HepG2 (cell line): ENCODE data around the gene KANK3. TPM values are rescaled to one million over a fixed set of nuclear protein-coding genes. Genes with fewer than 3 reads are reported as not detected.

Experiments used
- AKAP8 ChIP-seq: sonication (generic); formaldehyde crosslinking; IDR thresholded peaks from 2 replicates; pipeline ENCODE4 v1.5.1; 2020; ENCODE audit warnings: mild to moderate bottlenecking, missing genetic modification reagents
- BRD4 ChIP-seq: sonication (generic); formaldehyde crosslinking; IDR thresholded peaks from 2 replicates; pipeline ENCODE4 v1.4.0; 2020; ENCODE audit warnings: missing genetic modification reagents
- ERF ChIP-seq: IDR thresholded peaks from 2 replicates; pipeline ENCODE4 v1.6.1; 2018; ENCODE audit warnings: missing biosample characterization, missing genetic modification reagents
- FOSL2 ChIP-seq: sonication (generic); formaldehyde crosslinking; IDR thresholded peaks from 2 replicates; pipeline ENCODE4 v1.4.0; 2020; ENCODE audit warnings: missing genetic modification reagents
- HNF4G ChIP-seq, 2 experiments: sonication (generic) in 1 of 2; formaldehyde crosslinking in 1 of 2; IDR thresholded peaks; 2 replicates each; pipeline versions ENCODE4 v1.4.0 to v1.6.1; 2011 to 2020; ENCODE audit warnings: borderline replicate concordance in 2 of 2, low read depth in 2 of 2, mild to moderate bottlenecking in 2 of 2, low read length in 1 of 2, missing genetic modification reagents in 1 of 2, moderate library complexity in 1 of 2
- ISL2 ChIP-seq: sonication (generic); formaldehyde crosslinking; IDR thresholded peaks from 2 replicates; pipeline ENCODE4 v1.5.0; 2020; ENCODE audit warnings: missing genetic modification reagents
- KLF9 ChIP-seq: IDR thresholded peaks from 2 replicates; pipeline ENCODE4 v1.6.1; 2016; ENCODE audit warnings: low read depth
- MXI1 ChIP-seq: IDR thresholded peaks from 3 replicates; pipeline ENCODE4 v1.6.1; 2012; ENCODE audit warnings: low read depth, low read length, inconsistent platforms, borderline replicate concordance
- NR2F6 ChIP-seq, 2 experiments: IDR thresholded peaks; 2 replicates each; pipeline ENCODE4 v1.6.1; 2016; ENCODE audit warnings: antibody characterized with exemption in 1 of 2, mild to moderate bottlenecking in 1 of 2
- NRL ChIP-seq: sonication (generic); formaldehyde crosslinking; IDR thresholded peaks from 2 replicates; pipeline ENCODE4 v1.5.0; 2020; ENCODE audit warnings: missing genetic modification reagents, mild to moderate bottlenecking, moderate library complexity, borderline replicate concordance
- PHF5A ChIP-seq: IDR thresholded peaks from one replicate; pipeline ENCODE4 v1.6.1; 2018; ENCODE audit warnings: low read depth, missing genetic modification reagents; ENCODE audit not compliant: unreplicated experiment
- PTBP1 ChIP-seq: fragments of 200-400 bp; formaldehyde crosslinking; IDR thresholded peaks from 2 replicates; pipeline ENCODE4 v1.6.1; 2018; ENCODE audit warnings: low read length, low read depth; ENCODE audit not compliant: poor library complexity, severe bottlenecking
- SALL1 ChIP-seq: sonication (generic); formaldehyde crosslinking; IDR thresholded peaks from 2 replicates; pipeline ENCODE4 v1.8.0; 2022; ENCODE audit warnings: mild to moderate bottlenecking, missing genetic modification reagents
- TAF1 ChIP-seq: sonication (generic); formaldehyde crosslinking; IDR thresholded peaks from 2 replicates; pipeline ENCODE4 v1.4.0; 2020; ENCODE audit warnings: missing genetic modification reagents
- TOE1 ChIP-seq: sonication (generic); formaldehyde crosslinking; IDR thresholded peaks from 2 replicates; pipeline ENCODE4 v1.4.0; 2020; ENCODE audit warnings: mild to moderate bottlenecking, missing genetic modification reagents
- ZBTB42 ChIP-seq: sonication (generic); formaldehyde crosslinking; IDR thresholded peaks from 2 replicates; pipeline ENCODE4 v1.5.0; 2020; ENCODE audit warnings: mild to moderate bottlenecking, missing genetic modification reagents
- ZFP36L1 ChIP-seq: sonication (generic); formaldehyde crosslinking; IDR thresholded peaks from 2 replicates; pipeline ENCODE4 v1.8.0; 2022; ENCODE audit warnings: mild to moderate bottlenecking, missing genetic modification reagents, moderate library complexity
- ZFY ChIP-seq: sonication (generic); formaldehyde crosslinking; IDR thresholded peaks from 2 replicates; pipeline ENCODE4 v1.4.0; 2020; ENCODE audit warnings: missing genetic modification reagents
- ZNF10 ChIP-seq: sonication (generic); formaldehyde crosslinking; IDR thresholded peaks from 2 replicates; pipeline ENCODE4 v1.4.0; 2020; ENCODE audit warnings: mild to moderate bottlenecking, low read depth, missing genetic modification reagents, borderline replicate concordance
- ZNF101 ChIP-seq: sonication (generic); formaldehyde crosslinking; IDR thresholded peaks from 2 replicates; pipeline ENCODE4 v1.4.0; 2020; ENCODE audit warnings: mild to moderate bottlenecking, low read depth, missing genetic modification reagents, borderline replicate concordance
- ZNF629 ChIP-seq: sonication (generic); formaldehyde crosslinking; conservative IDR thresholded peaks from 2 replicates; pipeline ENCODE4 v1.5.0; 2020; ENCODE audit warnings: missing genetic modification reagents
- ZNF883 ChIP-seq: sonication (generic); formaldehyde crosslinking; IDR thresholded peaks from 2 replicates; pipeline ENCODE4 v1.5.1; 2020; ENCODE audit warnings: mild to moderate bottlenecking, missing genetic modification reagents; ENCODE audit errors: not compliant biosample characterization
- ZSCAN25 ChIP-seq: sonication (generic); formaldehyde crosslinking; IDR thresholded peaks from 2 replicates; pipeline ENCODE4 v1.8.0; 2022; ENCODE audit warnings: mild to moderate bottlenecking, missing genetic modification reagents
- ZZZ3 ChIP-seq: sonication (generic); formaldehyde crosslinking; IDR thresholded peaks from 2 replicates; pipeline ENCODE4 v1.4.0; 2020; ENCODE audit warnings: missing genetic modification reagents, mild to moderate bottlenecking, borderline replicate concordance
- polyA plus RNA-seq, 8 experiments: library from polyadenylated mRNA; depleted of rRNA in 3 of 8; stranded (reverse) in 7 of 8; unstranded in 1 of 8; fragments of >200 nt; fragmentation: Illumina TruSeq in 4 of 8; extraction: Trizol in 4 of 8; gene quantifications; 2 replicates each; pipeline versions ENCODE4 v1.2.1 to v1.2.3, GENCODE V29; 2011 to 2016; ENCODE audit warnings: low read depth in 4 of 8, missing spikeins in 1 of 8, mixed read lengths in 1 of 8; ENCODE audit not compliant: insufficient read depth in 1 of 8
- total RNA-seq, 5 experiments: library from RNA; depleted of rRNA; stranded (reverse); fragments of >200 nt; fragmentation: Illumina TruSeq; extraction: Trizol; gene quantifications; 2 replicates each; pipeline ENCODE4 v1.2.3, GENCODE V29; 2016; ENCODE audit warnings: low read depth in 1 of 5
- TF ChIP-seq, protein P1 (sequence below): sonication (generic); formaldehyde crosslinking; IDR thresholded peaks from 2 replicates; pipeline ENCODE4 v1.5.1; 2020; ENCODE audit warnings: missing genetic modification reagents, mild to moderate bottlenecking, borderline replicate concordance
- TF ChIP-seq, protein P2 (sequence below): sonication (generic); formaldehyde crosslinking; conservative IDR thresholded peaks from 2 replicates; pipeline ENCODE4 v1.5.0; 2020; ENCODE audit warnings: missing genetic modification reagents
- TF ChIP-seq, protein P3 (sequence below): sonication (generic); formaldehyde crosslinking; IDR thresholded peaks from 2 replicates; pipeline ENCODE4 v1.8.1; 2022; ENCODE audit warnings: mild to moderate bottlenecking, missing genetic modification reagents

KANK3 gene
- total and polyA plus RNA-seq, 2 of the 13 experiments (the other 11 are each of a cell fraction or from before 2014, with no cell fraction given) = 0.15 to 0.20 TPM

DNA sequence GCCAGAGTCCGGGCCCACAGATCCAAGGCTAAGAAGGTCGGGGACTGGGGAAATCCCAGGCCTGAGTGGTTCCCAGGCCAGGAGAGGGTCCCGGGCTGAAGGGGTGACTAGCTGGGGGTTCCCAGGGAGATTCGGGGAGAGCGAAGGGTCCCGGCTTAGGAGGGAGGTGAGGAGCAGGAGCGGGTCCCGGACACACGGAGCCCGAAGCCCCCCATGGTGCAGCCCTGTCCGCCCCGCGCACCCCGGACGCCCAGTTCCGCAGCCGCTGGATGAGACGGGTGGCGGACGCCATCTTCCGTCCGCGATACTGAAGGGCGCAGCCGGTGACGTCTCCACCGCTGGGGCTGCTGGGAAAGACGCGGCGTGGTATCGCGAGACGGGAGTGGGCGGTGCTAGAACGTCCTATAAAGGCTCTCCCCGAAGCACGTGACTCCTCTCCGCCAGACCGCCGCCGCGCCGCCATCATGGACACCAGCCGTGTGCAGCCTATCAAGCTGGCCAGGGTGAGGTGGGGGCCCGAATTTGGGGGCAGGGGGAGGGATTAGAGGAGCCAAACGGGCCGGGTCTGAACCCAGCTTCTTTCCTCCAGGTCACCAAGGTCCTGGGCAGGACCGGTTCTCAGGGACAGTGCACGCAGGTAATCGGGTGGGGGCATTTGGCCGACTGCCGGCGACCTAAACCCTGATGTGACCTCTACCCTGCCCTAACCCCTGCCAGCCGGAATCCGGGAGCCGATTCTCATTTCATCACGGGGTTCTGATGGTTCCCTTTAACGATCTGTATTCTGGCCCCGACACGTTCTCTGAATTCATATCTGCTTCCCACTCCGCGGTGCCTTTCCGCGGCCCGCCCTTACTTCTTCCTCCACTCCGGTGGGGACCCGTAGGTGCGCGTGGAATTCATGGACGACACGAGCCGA, 21.7 kb downstream of the KANK3 start, which contains the start of the genes NDUFA7 and RPS28 (continued):
- TF ChIP-seq NR2F6 (IDR thresholded peaks at IDR 0.05) = no peak
- TF ChIP-seq NR2F6 (CRISPR knock-in tag; IDR thresholded peaks at IDR 0.05) = peak; percentile 54; the same call in 1 of the 2 replicates
- TF ChIP-seq MXI1 = peak; percentile 86; the same call in 2 of the 3 replicates
- TF ChIP-seq BRD4 (CRISPR knock-in tag) = peak; percentile 96; the same call in 1 of the 2 replicates
- peak; percentile 94 for TF ChIP-seq TAF1 (CRISPR knock-in tag)
- TF ChIP-seq NRL (CRISPR knock-in tag) = no peak
- no peak; the same call in 1 of the 2 replicates for TF ChIP-seq ZZZ3 (CRISPR knock-in tag)
- no peak for TF ChIP-seq ZNF101
- peak; percentile 88 for TF ChIP-seq ZFY (CRISPR knock-in tag)
- TF ChIP-seq ZNF629 (CRISPR knock-in tag) = 0 out of 2 replicates have a peak, but pooled peaks have one; percentile 34
- TF ChIP-seq, protein P1, sequence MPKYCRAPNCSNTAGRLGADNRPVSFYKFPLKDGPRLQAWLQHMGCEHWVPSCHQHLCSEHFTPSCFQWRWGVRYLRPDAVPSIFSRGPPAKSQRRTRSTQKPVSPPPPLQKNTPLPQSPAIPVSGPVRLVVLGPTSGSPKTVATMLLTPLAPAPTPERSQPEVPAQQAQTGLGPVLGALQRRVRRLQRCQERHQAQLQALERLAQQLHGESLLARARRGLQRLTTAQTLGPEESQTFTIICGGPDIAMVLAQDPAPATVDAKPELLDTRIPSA = no peak
- 0 out of 2 replicates have a peak, but pooled peaks have one; percentile 25 for TF ChIP-seq KLF9 (CRISPR knock-in tag)
- TF ChIP-seq, protein P2, sequence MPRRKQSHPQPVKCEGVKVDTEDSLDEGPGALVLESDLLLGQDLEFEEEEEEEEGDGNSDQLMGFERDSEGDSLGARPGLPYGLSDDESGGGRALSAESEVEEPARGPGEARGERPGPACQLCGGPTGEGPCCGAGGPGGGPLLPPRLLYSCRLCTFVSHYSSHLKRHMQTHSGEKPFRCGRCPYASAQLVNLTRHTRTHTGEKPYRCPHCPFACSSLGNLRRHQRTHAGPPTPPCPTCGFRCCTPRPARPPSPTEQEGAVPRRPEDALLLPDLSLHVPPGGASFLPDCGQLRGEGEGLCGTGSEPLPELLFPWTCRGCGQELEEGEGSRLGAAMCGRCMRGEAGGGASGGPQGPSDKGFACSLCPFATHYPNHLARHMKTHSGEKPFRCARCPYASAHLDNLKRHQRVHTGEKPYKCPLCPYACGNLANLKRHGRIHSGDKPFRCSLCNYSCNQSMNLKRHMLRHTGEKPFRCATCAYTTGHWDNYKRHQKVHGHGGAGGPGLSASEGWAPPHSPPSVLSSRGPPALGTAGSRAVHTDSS (CRISPR knock-in tag) = no peak
- peak; percentile 60 for TF ChIP-seq FOSL2
- TF ChIP-seq ZBTB42 (CRISPR knock-in tag) = peak; percentile 87
- no peak for TF ChIP-seq TOE1 (CRISPR knock-in tag)
- TF ChIP-seq PHF5A = no peak
- 0 out of 2 replicates have a peak, but pooled peaks have one; percentile 30 for TF ChIP-seq ZSCAN25 (CRISPR knock-in tag)
- TF ChIP-seq ZFP36L1 (CRISPR knock-in tag) = peak; percentile 17; the same call in 1 of the 2 replicates
- peak; percentile 28 for TF ChIP-seq PTBP1
- TF ChIP-seq ISL2 (CRISPR knock-in tag) = peak; percentile 56; the same call in 1 of the 2 replicates
- no peak for TF ChIP-seq HNF4G (IDR thresholded peaks at IDR 0.05; ENCODE audit: borderline replicate concordance, low read depth, low read length)
- no peak for TF ChIP-seq HNF4G (CRISPR knock-in tag; IDR thresholded peaks at IDR 0.05; ENCODE audit: borderline replicate concordance, low read depth)
- no peak for TF ChIP-seq ZNF883 (CRISPR knock-in tag)
- TF ChIP-seq SALL1 (CRISPR knock-in tag) = peak; percentile 76; the same call in 1 of the 2 replicates
- no peak for TF ChIP-seq AKAP8 (CRISPR knock-in tag)
- peak; percentile 79; the same call in 1 of the 2 replicates for TF ChIP-seq ERF (CRISPR knock-in tag)
- TF ChIP-seq ZNF10 (CRISPR knock-in tag) = no peak
- TF ChIP-seq, protein P3, sequence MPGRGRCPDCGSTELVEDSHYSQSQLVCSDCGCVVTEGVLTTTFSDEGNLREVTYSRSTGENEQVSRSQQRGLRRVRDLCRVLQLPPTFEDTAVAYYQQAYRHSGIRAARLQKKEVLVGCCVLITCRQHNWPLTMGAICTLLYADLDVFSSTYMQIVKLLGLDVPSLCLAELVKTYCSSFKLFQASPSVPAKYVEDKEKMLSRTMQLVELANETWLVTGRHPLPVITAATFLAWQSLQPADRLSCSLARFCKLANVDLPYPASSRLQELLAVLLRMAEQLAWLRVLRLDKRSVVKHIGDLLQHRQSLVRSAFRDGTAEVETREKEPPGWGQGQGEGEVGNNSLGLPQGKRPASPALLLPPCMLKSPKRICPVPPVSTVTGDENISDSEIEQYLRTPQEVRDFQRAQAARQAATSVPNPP = peak; percentile 63; the same call in 1 of the 2 replicates
